ENCODE measurements around the gene DYNC1H1.

GRCh38 chr14:102088012-102088792 is 123.8 kb downstream of the DYNC1H1 start:
- TF ChIP-seq CTCF (IDR thresholded peaks at IDR 0.05; ENCODE audit: insufficient read depth, low read depth, low read length), result no peak
- no peak for TF ChIP-seq EZH2 (IDR thresholded peaks at IDR 0.05; ENCODE audit: insufficient read depth, low read length)

Data from astrocyte (in vitro differentiated cells and primary cell).